Body of pancreas (tissue), 4 donors: ENCODE measurements around the gene SETDB2. TPM values are rescaled to one million over a fixed set of nuclear protein-coding genes. Genes with fewer than 3 reads are reported as not detected.

Experiments
- ATAC-seq: fragments of 150-250 bp; one replicate; pipeline ENCODE4 v1.9.1; 2016
- DNase-seq, 4 donors: peaks; one replicate each; pipeline ENCODE4 v3.0.0-alpha.2; 2019
- H3K27ac ChIP-seq, 4 donors: fragments of 200-600 bp; sonication (generic); 1 replicate in 3 of 4; 2 replicates in 1 of 4; pipeline versions ENCODE4 v1.5.1 to v1.6.1; 2016 to 2019; ENCODE audit warnings: mild to moderate bottlenecking in 1 of 4, mixed read lengths in 1 of 4, moderate library complexity in 1 of 4
- H3K27me3 ChIP-seq, 2 donors: fragments of 200-600 bp; sonication (generic); one replicate each; pipeline ENCODE4 v1.6.0; 2016; ENCODE audit warnings: mild to moderate bottlenecking in 1 of 2
- H3K36me3 ChIP-seq, 2 donors: fragments of 200-600 bp; sonication (generic); replicated peaks in 1 of 2; 2 replicates each; pipeline ENCODE4 v1.5.1; 2016; ENCODE audit warnings: low read depth in 2 of 2; ENCODE audit not compliant: insufficient read depth in 1 of 2
- H3K4me1 ChIP-seq: fragments of 200-600 bp; sonication (generic); one replicate; pipeline ENCODE4 v1.6.0; 2016
- H3K4me3 ChIP-seq, 2 donors: fragments of 200-600 bp; sonication (generic); 1 replicate in 1 of 2; 2 replicates in 1 of 2; pipeline ENCODE4 v1.5.1; 2016 to 2019
- H3K9me3 ChIP-seq, 3 donors: fragments of 200-600 bp; sonication (generic); 1 replicate in 2 of 3; 2 replicates in 1 of 3; pipeline ENCODE4 v1.5.1; 2016
- CTCF ChIP-seq, 7 experiments: fragments of 450-650 bp in 4 of 7; fragments of 200-600 bp in 3 of 7; sonication (generic) in 3 of 7; IDR thresholded peaks; one replicate each; pipeline ENCODE4 v1.5.1; 2016 to 2019; ENCODE audit warnings: antibody characterized with exemption in 7 of 7
- POLR2A ChIP-seq, 3 donors: fragments of 450-650 bp; IDR thresholded peaks; one replicate each; pipeline ENCODE4 v1.6.1; 2016; ENCODE audit warnings: antibody characterized with exemption in 3 of 3, mild to moderate bottlenecking in 2 of 3
- WGBS, 2 donors: methylation state at CpG; one replicate each; pipeline ENCODE4 v1.1.5; 2017; 5-methylcytosine and 5-hydroxymethylcytosine counted together
- intact Hi-C: fragments of 100-400 bp; cut with DNase I; formaldehyde crosslinking; loops from one replicate; pipeline ENCODE4 v1.15.1; 2023
- total RNA-seq, 2 donors: library from RNA; depleted of rRNA; stranded (reverse); fragments of >200 nt; gene quantifications; one replicate each; pipeline ENCODE4 v1.1.0, GENCODE V29; 2016

Gene SETDB2
- total RNA-seq, 2 donors from 2014 or later: 4.9 to 8.6 TPM

- peak overlapping the region in 1 of 2 donors; percentile 21 for H3K4me3 ChIP-seq
- peak; percentile 24 to 73 (median 44) for DNase-seq
- intact Hi-C loops: no loop called here
- H3K9me3 ChIP-seq: no peaks in the 10 kb centered on the region
- H3K36me3 ChIP-seq: no peaks in the 10 kb centered on the region
- WGBS, 2 donors: 0 to 5% methylated on average over 7 of the region's 7 CpGs
- H3K4me1 ChIP-seq: peaks cover 15% of the 10 kb centered on the region
- peak in 2 of 3 donors; percentile 65 to 74 for TF ChIP-seq POLR2A (IDR thresholded peaks at IDR 0.05)
- TF ChIP-seq CTCF (IDR thresholded peaks at IDR 0.05): no peak
- H3K27me3 ChIP-seq: no peaks in the 10 kb centered on the region
- peak; percentile 94 for ATAC-seq
- peak overlapping the region; percentile 57 to 87 (median 82) for H3K27ac ChIP-seq
These were observed 43.1 kb upstream of the SETDB2 start for GRCh38 chr13:49400755-49401659.

- no peaks in the 10 kb centered on the region for H3K9me3 ChIP-seq
- no peak for TF ChIP-seq CTCF (IDR thresholded peaks at IDR 0.05)
- TF ChIP-seq POLR2A (IDR thresholded peaks at IDR 0.05): no peak
- 88 to 91% methylated on average over 6 to 7 of the region's 7 CpGs for WGBS, 2 donors
- ATAC-seq (no peak), DNase-seq (no peak)
- H3K4me1 ChIP-seq: peaks cover 3% of the 10 kb centered on the region
- H3K27me3 ChIP-seq: no peaks in the 10 kb centered on the region
- intact Hi-C loops: no loop called here
- no peaks in the 10 kb centered on the region for H3K36me3 ChIP-seq
- no peak overlapping the region for H3K27ac ChIP-seq
- H3K4me3 ChIP-seq: no peak overlapping the region
These were observed 39.9 kb upstream of the SETDB2 start for GRCh38 chr13:49403996-49404702.

- intact Hi-C loops: no loop called here
- H3K4me1 ChIP-seq: peaks cover 3% of the 10 kb centered on the region
These were observed 39.4 kb upstream of the SETDB2 start for GRCh38 chr13:49404703-49405020.

GRCh38 chr13:49407068-49407467, 37.0 kb upstream of the SETDB2 start:
- 90 to 94% methylated on average over 1 of the region's 1 CpG for WGBS, 2 donors
- no peak overlapping the region for H3K27ac ChIP-seq
- no peak for DNase-seq
- H3K9me3 ChIP-seq: no peaks in the 10 kb centered on the region
- no peaks in the 10 kb centered on the region for H3K36me3 ChIP-seq
- intact Hi-C loops: no loop called here
- H3K4me1 ChIP-seq: no peaks in the 10 kb centered on the region
- H3K4me3 ChIP-seq: no peak overlapping the region
- H3K27me3 ChIP-seq: no peaks in the 10 kb centered on the region
- TF ChIP-seq CTCF (IDR thresholded peaks at IDR 0.05) (no peak), POLR2A (IDR thresholded peaks at IDR 0.05) (no peak)
- ATAC-seq: no peak

More at GRCh38 chr13:49404703-49405020, 39.4 kb upstream of the SETDB2 start:
- H3K27me3 ChIP-seq: no peaks in the 10 kb centered on the region
- H3K36me3 ChIP-seq: no peaks in the 10 kb centered on the region
- ATAC-seq (no peak), DNase-seq (no peak)
- H3K4me3 ChIP-seq: no peak overlapping the region
- TF ChIP-seq CTCF (IDR thresholded peaks at IDR 0.05): no peak
- TF ChIP-seq POLR2A (IDR thresholded peaks at IDR 0.05): no peak
- no peak overlapping the region for H3K27ac ChIP-seq
- whole genome bisulfite sequencing, 2 donors: 88% methylated on average over 1 of the region's 1 CpG; no CpG with 5 or more reads in 1 of the 2 donors
- no peaks in the 10 kb centered on the region for H3K9me3 ChIP-seq
